ENCODE data around the gene TMC1. TPM values are rescaled to one million over a fixed set of nuclear protein-coding genes. Genes with fewer than 3 reads are reported as not detected.
A peak's percentile ranks its signal among the peaks of the same experiment; 100 is the strongest.

TMC1 gene
- total RNA-seq, 1 experiment from 2014 or later: 0.36 TPM

DNA sequence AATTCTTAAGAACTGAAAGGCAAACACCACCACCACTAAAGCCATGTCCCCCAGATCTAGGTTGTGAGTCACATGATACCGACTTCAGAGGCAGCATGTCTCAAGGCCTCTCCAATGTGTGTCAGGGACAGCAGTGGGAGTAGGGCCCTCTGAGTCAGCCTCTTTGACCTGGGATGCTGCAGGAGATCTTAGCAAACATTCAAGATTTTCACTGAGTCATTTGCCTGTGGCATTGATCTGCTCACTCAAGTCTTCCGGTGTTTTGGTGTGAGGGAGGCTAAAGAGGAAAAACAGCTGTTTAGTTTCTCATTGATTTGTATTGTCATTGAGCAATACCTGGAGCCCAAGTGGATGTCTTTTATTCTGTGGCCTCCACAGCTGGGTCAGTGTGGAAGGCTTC is 36.1 kb downstream of the TMC1 start:
- no TSS peak for BruUV-seq (replicated peaks)
- intact Hi-C loops (cut with micrococcal nuclease; ENCODE audit: unreplicated experiment) (no loop called here), in situ Hi-C loops (cut with HindIII; ENCODE audit: low pct_unique_long_range_greater_than_20kb, low sequenced_read_pairs) (no loop called here)
- Histone ChIP-seq H3K9me3 (ENCODE audit: control insufficient read depth, insufficient read depth, low read depth, low read length) (no peaks in the 10 kb centered on the region), H3K27me3 (ENCODE audit: control insufficient read depth, insufficient read depth, low read length) (no peaks in the 10 kb centered on the region), H3K27ac (ENCODE audit: low read length) (peak overlapping the region; percentile 94), H3K4me3 (ENCODE audit: low read depth in 2 of 2, low read length in 2 of 2) (no peak overlapping the region), H3K36me3 (ENCODE audit: control insufficient read depth, insufficient read depth, low read length) (no peaks in the 10 kb centered on the region), H3K4me1 (ENCODE audit: control insufficient read depth, insufficient read depth, low read length) (peaks cover 32% of the 10 kb centered on the region)
- TF ChIP-seq TCF7L2 (IDR thresholded peaks at IDR 0.05; ENCODE audit: low read depth, low read length) (0 out of 2 replicates have a peak, but pooled peaks have one; percentile 45), POLR2AphosphoS5 (IDR thresholded peaks at IDR 0.05; ENCODE audit: low read depth, low read length) (peak; percentile 39; the same call in 1 of the 2 replicates), SIN3A (IDR thresholded peaks at IDR 0.05; ENCODE audit: borderline replicate concordance, insufficient read depth, low read depth, low read length) (no peak)
- TF ChIP-seq, protein P1, sequence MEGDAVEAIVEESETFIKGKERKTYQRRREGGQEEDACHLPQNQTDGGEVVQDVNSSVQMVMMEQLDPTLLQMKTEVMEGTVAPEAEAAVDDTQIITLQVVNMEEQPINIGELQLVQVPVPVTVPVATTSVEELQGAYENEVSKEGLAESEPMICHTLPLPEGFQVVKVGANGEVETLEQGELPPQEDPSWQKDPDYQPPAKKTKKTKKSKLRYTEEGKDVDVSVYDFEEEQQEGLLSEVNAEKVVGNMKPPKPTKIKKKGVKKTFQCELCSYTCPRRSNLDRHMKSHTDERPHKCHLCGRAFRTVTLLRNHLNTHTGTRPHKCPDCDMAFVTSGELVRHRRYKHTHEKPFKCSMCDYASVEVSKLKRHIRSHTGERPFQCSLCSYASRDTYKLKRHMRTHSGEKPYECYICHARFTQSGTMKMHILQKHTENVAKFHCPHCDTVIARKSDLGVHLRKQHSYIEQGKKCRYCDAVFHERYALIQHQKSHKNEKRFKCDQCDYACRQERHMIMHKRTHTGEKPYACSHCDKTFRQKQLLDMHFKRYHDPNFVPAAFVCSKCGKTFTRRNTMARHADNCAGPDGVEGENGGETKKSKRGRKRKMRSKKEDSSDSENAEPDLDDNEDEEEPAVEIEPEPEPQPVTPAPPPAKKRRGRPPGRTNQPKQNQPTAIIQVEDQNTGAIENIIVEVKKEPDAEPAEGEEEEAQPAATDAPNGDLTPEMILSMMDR (IDR thresholded peaks at IDR 0.05): no peak
- ATAC-seq: peak; percentile 98
- CTCF ChIA-PET: no interaction called here
- POLR2A ChIA-PET: interaction anchor here (0.6 kb wide), 1 partner anchor 23 kb away, joined by 3 read pairs; no protein-coding TSS in a partner anchor
- peak; percentile 85 for DNase-seq (ENCODE audit: low read depth, low spot score)

DNA sequence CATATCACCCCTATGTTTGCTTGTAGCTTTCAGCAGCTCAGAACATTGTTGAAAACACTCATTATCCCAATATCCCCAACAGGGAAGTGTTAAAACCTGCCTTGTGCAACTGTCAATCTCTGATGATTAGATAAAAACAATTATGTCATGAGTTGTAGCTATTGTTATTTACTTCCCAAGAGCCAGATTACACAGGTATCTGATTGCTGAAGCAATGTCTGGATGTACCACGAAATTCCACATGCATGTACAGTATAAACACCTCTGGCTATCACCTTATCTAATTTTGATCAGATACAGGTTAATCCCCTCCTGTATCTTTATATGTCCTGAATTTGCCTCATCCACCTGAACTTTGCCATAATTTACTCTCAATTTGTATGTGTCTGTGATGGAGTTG is 38.7 kb downstream of the TMC1 start:
- Histone ChIP-seq H3K4me1 (ENCODE audit: control insufficient read depth, insufficient read depth, low read length) (peaks cover 24% of the 10 kb centered on the region), H3K9me3 (ENCODE audit: control insufficient read depth, insufficient read depth, low read depth, low read length) (no peaks in the 10 kb centered on the region), H3K4me3 (ENCODE audit: low read depth in 2 of 2, low read length in 2 of 2) (no peak overlapping the region), H3K27me3 (ENCODE audit: control insufficient read depth, insufficient read depth, low read length) (no peaks in the 10 kb centered on the region), H3K27ac (ENCODE audit: low read length) (peak overlapping the region; percentile 94), H3K36me3 (ENCODE audit: control insufficient read depth, insufficient read depth, low read length) (no peaks in the 10 kb centered on the region)
- intact Hi-C loops (cut with micrococcal nuclease; ENCODE audit: unreplicated experiment): no loop called here
- no peak for ATAC-seq
- no TSS peak for BruUV-seq (replicated peaks)
- no peak for DNase-seq (ENCODE audit: low read depth, low spot score)
- ChIA-PET CTCF (no interaction called here), POLR2A (no interaction called here)
- in situ Hi-C loops (cut with HindIII; ENCODE audit: low pct_unique_long_range_greater_than_20kb, low sequenced_read_pairs): no loop called here
- TF ChIP-seq TCF7L2 (IDR thresholded peaks at IDR 0.05; ENCODE audit: low read depth, low read length): no peak
- no peak for TF ChIP-seq POLR2AphosphoS5 (IDR thresholded peaks at IDR 0.05; ENCODE audit: low read depth, low read length)
- TF ChIP-seq, protein P2, sequence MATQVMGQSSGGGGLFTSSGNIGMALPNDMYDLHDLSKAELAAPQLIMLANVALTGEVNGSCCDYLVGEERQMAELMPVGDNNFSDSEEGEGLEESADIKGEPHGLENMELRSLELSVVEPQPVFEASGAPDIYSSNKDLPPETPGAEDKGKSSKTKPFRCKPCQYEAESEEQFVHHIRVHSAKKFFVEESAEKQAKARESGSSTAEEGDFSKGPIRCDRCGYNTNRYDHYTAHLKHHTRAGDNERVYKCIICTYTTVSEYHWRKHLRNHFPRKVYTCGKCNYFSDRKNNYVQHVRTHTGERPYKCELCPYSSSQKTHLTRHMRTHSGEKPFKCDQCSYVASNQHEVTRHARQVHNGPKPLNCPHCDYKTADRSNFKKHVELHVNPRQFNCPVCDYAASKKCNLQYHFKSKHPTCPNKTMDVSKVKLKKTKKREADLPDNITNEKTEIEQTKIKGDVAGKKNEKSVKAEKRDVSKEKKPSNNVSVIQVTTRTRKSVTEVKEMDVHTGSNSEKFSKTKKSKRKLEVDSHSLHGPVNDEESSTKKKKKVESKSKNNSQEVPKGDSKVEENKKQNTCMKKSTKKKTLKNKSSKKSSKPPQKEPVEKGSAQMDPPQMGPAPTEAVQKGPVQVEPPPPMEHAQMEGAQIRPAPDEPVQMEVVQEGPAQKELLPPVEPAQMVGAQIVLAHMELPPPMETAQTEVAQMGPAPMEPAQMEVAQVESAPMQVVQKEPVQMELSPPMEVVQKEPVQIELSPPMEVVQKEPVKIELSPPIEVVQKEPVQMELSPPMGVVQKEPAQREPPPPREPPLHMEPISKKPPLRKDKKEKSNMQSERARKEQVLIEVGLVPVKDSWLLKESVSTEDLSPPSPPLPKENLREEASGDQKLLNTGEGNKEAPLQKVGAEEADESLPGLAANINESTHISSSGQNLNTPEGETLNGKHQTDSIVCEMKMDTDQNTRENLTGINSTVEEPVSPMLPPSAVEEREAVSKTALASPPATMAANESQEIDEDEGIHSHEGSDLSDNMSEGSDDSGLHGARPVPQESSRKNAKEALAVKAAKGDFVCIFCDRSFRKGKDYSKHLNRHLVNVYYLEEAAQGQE (IDR thresholded peaks at IDR 0.05; ENCODE audit: insufficient read depth in 1 of 2, low read depth in 2 of 2, low read length in 1 of 2): no peak
- TF ChIP-seq SIN3A (IDR thresholded peaks at IDR 0.05; ENCODE audit: borderline replicate concordance, insufficient read depth, low read depth, low read length): no peak
- TF ChIP-seq, protein P1 (IDR thresholded peaks at IDR 0.05): no peak

All from Panc1 (cell line).